Adipose tissue (tissue), 3 donors: ENCODE data around the gene UBE2V1. TPM values are rescaled to one million over a fixed set of nuclear protein-coding genes. Genes with fewer than 3 reads are reported as not detected.
"Not testable (repeated sequence)": the region's sequence is repeated elsewhere in the genome, so short reads cannot be mapped to it uniquely, and the experiment has no call there.

ENCODE experiments used
- H3K27ac ChIP-seq: one replicate; pipeline ENCODE4 v1.5.1; 2013; ENCODE audit warnings: low read depth, low read length
- WGBS, 3 donors: extraction: QIAGEN DNeasy Blood & Tissue Kit; methylation state at CpG; one replicate each; pipeline ENCODE4 v1.1.7; 2013; 5-methylcytosine and 5-hydroxymethylcytosine counted together
- polyA plus RNA-seq, 3 donors: library from polyadenylated mRNA; stranded (reverse); fragments of 200-250 nt; gene quantifications; one replicate each; pipeline ENCODE4 v1.2.3, GENCODE V29; 2013
- donor health status: healthy with polysubstance abuse.
- donor health status: Bipolar disorder and iron deficiency.
- donor health status: healthy.

The UBE2V1 gene
- polyA plus RNA-seq, 3 donors = 45.8 to 85.7 (median 66.3) TPM

GRCh38 chr20:50102551-50102950, 10.4 kb downstream of the UBE2V1 start:
- 95 to 96% (median 96%) methylated on average over 14 of the region's 14 CpGs for WGBS, 3 donors
- H3K27ac ChIP-seq = not testable (repeated sequence)

DNA sequence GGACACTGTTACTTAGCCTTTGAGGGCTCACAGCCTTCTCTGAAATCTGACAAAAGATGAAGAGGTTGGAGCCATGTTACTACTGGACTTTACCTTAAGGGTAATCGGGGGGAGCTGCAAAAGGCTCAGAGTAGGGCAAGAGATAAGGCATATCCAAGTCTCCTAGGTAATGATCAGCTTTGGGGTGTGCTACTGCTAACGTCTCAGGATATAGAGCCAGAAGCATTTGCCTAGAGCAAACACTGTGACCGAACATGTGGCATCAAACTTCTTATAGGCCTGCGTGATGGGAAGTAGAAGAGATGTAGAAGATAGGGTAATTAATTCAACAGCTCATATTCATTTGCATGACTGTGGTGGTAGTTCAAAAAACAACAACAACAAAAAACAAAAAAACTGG, 11.1 kb downstream of the UBE2V1 start:
- H3K27ac ChIP-seq = no peak overlapping the region
- 22 to 71% (median 67%) methylated on average over 4 of the region's 4 CpGs for WGBS, 3 donors

DNA sequence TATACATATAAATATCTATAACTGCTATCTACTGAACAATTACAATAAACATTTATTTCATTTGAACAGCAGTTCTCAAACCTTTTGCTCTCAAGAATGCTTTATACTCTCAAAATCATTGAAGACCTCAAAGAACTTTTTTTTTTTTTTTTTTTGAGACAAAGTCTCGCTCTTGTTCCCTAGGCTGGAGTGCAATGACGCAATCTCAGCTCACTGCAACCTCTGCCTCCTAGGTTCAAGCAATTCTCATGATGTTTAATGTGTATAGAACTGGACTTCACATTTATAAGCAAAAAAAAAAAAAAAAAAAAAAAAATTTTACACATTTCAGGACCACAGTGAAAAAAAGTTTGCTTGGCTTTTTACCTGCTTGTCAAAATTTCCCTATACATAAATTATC, 11.7 kb downstream of the UBE2V1 start:
- H3K27ac ChIP-seq = no peak overlapping the region
- WGBS, 3 donors = 47 to 71% (median 64%) methylated on average over 2 of the region's 2 CpGs

DNA sequence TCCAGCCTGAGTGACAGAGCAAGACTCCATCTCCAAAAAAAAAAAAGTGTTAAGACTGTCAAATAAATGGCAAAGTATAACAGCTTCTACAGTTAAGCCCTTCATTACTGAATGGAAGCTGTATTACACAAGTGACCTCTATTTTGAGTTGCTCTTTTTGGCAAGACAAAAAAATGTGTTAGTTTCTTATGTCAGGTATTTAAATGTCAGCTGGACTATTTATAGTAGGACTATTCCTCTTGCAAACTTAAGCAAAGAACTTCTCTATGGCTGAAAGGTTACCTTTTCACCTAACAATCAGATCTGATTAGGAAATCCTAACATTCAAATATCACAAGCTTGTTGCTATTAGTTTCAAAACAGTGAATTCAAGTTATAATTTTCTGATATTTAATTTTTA, 12.4 kb downstream of the UBE2V1 start:
- no peak overlapping the region for H3K27ac ChIP-seq

- 93 to 95% (median 94%) methylated on average over 5 of the region's 5 CpGs for WGBS, 3 donors
- H3K27ac ChIP-seq = no peak overlapping the region
Observed at GRCh38 chr20:50099565-50099991, 13.4 kb downstream of the UBE2V1 start.

GRCh38 chr20:50099113-50099512, 13.8 kb downstream of the UBE2V1 start:
- no peak overlapping the region for H3K27ac ChIP-seq
- 41 to 83% (median 77%) methylated on average over 1 of the region's 1 CpG for WGBS, 3 donors

DNA sequence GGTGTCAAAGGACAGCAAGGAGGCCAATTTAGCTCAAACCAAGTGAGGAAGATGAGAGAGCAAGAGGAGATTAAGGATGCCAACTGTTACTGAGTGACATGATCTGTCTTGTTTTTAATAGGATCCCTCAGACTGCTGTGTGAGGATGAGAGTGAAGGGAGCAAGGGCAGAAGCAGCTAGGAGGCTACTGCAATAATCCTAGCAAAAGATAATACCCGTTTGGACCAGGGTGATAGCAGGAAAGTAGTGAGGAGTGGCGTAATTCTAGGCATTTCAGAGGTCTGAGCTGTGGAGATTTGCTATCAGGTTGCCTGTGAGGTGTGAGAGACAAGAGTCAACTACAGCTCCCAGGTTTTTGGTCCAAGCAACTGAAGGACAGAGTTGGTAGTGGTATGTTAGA, 14.7 kb downstream of the UBE2V1 start:
- no peak overlapping the region for H3K27ac ChIP-seq

GRCh38 chr20:50097843-50098242, 15.1 kb downstream of the UBE2V1 start:
- H3K27ac ChIP-seq = no peak overlapping the region
- WGBS, 3 donors = 92 to 94% (median 93%) methylated on average over 4 of the region's 4 CpGs

More for the DNA sequence above, 14.7 kb downstream of the UBE2V1 start:
- 46 to 82% (median 78%) methylated on average over 2 of the region's 2 CpGs for WGBS, 3 donors

DNA sequence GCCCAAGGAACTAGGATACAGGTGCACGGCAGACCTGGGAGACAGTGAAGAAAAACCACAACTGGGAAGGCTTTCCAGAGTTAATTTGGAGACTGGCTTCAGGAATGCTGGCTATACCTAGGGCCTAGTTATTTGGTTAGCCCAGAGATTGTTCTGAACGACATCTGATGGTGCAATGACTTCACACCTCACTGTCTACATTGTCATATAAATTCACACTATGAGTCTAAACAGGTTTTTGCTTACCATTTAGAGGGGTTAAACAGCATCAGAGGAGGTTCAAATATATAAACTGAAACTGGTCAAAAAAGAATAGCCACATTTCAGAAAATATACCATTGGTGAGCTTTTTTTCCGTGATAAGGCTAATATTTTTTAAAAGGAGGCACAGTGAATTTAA, 16.7 kb downstream of the UBE2V1 start:
- no peak overlapping the region for H3K27ac ChIP-seq
- WGBS, 3 donors = 83 to 95% (median 86%) methylated on average over 3 of the region's 3 CpGs

DNA sequence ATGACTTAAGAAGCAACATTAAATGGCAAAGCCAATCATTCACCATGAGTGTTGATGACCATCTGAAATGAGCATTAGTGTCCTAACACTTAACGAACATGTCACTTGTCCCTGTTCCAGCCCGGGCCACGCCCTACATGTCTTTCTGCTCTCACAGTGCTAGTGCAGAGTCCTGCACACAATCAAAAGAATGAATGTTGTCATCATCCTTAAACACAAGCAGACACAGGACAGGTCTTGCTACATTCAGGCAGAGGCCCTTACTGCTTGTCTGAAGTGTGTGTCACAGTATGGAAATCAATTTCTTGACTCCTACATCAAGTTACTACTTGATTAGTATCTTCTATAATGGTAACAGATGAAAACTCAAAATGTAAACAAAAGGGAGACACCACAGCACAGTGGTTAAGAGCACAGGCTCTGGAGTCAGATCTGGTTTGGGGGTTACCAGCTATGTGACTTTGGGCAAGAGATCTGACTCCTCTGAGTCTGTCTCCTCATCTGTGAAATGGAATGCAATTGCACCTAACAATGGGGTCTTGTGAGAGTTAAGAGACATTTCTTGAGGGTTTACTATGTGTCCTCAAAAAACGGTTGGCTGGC, 17.4 kb downstream of the UBE2V1 start:
- H3K27ac ChIP-seq = no peak overlapping the region
- WGBS, 3 donors = 76 to 81% (median 77%) methylated on average over 4 of the region's 4 CpGs

- WGBS, 3 donors = 88 to 92% (median 90%) methylated on average over 4 of the region's 4 CpGs
- no peak overlapping the region for H3K27ac ChIP-seq
Observed at GRCh38 chr20:50094522-50094921, 18.4 kb downstream of the UBE2V1 start.

- 82 to 84% (median 83%) methylated on average over 2 of the region's 2 CpGs for WGBS, 3 donors
- H3K27ac ChIP-seq = no peak overlapping the region
Observed at GRCh38 chr20:50093240-50093639, 19.7 kb downstream of the UBE2V1 start.

DNA sequence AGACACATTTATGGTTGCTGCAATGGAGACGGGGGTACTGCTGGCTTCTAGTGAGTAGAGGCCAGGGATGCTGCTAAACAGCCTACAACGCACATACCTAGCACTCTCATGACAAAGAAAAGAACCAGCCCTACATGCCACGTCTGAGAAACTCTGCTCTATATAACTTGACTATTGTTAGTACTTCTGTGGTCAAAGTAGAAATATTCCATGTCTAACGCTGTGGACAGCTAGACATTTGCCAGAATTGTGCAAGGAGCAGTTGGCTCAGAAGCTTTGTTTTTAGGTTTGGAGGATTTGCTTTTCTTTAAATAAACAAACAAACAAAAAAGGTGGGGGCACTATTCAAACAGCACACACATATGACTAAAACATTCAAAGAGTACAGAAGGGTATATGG, 20.5 kb downstream of the UBE2V1 start:
- H3K27ac ChIP-seq = no peak overlapping the region
- 71 to 85% (median 78%) methylated on average over 4 of the region's 4 CpGs for WGBS, 3 donors

DNA sequence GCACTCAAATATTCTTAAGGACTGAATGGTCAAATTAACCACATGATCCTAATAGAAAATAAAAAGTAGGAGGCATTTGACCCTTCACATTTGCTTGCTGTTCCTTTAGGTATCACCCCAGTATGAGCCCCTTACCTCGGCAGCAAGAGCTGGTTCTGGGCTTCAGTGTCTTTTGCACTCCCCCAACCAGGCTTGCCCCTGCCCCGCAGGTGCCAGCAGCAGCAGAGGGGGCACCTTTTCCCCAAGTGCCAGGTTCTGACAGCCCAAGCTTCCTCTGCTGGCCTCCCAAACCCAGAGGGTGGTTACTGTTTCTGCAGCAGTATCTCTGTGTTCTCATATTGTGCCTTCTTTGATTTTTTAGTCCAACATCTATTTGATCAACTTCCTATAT, 23.2 kb downstream of the UBE2V1 start:
- 86 to 91% (median 89%) methylated on average over 2 of the region's 2 CpGs for WGBS, 3 donors
- no peak overlapping the region for H3K27ac ChIP-seq

GRCh38 chr20:50089140-50089786, 23.7 kb downstream of the UBE2V1 start:
- 84 to 88% (median 88%) methylated on average over 5 of the region's 5 CpGs for WGBS, 3 donors

GRCh38 chr20:50088022-50088421, 24.9 kb downstream of the UBE2V1 start:
- no peak overlapping the region for H3K27ac ChIP-seq
- 40 to 77% (median 73%) methylated on average over 2 of the region's 2 CpGs for WGBS, 3 donors

More at GRCh38 chr20:50089140-50089786, 23.7 kb downstream of the UBE2V1 start:
- no peak overlapping the region for H3K27ac ChIP-seq

DNA sequence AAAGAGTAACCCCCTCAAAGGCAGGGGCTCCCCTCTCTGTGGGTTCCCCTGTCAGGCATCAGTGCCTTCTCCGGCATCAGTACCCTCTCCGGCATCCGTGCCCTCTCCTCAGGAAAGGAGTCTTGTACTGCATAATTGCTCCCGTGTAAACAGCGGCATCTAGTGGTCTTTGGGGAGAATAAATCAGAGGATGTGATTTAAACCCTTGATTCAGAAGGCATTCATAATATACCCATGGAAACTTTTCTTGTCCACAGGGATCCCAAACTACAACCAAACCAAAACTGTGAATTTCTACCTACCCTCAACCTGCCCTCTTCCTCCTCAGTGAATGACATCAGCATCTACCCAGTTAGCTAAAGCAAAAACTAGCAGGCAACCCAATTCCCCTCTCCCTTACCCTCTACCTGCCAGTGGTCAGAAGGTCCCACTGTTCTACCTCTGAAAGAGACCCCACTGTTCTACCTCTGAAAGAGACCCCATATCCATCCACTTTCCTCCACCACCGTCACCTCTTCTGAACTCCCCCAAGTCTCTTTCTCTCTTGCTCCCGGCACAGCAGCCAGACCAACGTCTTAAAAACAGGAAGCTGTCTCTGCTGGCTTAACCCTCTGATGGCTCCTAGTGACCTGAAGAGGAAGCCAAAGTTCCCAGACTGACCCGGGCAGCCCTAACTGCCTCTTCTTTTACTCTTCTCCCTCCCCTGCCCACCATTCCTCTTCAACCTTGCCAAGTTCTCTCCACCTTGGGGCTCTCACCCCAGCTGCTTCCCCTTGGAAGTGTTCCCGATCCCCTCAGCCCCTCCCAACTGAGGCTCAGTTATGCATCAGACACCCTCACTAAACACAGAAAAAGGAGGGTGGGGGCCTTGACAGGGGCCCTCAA, 27.2 kb downstream of the UBE2V1 start:
- 1 to 13% (median 2%) methylated on average over 10 of the region's 10 CpGs for WGBS, 3 donors
- H3K27ac ChIP-seq = no peak overlapping the region

- H3K27ac ChIP-seq = no peak overlapping the region
Observed at GRCh38 chr20:50085146-50085480, 27.8 kb downstream of the UBE2V1 start.

DNA sequence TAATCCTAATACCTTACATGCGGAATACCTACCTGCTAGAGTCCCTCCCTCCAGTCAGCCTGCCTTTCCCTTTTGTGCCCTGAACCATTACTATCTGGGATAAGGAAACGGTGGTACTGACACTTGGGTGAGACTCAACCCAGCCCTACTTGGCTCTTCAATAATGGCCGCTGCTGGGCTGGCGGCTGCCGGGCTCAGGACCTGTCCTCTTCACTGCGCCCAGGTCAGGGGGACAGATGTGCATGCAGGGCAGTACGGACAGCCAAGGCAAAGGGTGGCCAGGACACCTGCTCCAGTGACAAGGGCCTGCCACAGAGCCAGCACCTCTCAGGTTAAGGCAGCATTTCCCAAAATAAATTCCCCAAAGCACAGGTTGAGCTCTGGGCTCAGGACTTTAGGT, 29.9 kb downstream of the UBE2V1 start:
- 93% methylated on average over 7 of the region's 7 CpGs for WGBS, 3 donors
- H3K27ac ChIP-seq = no peak overlapping the region

More at GRCh38 chr20:50085146-50085480, 27.8 kb downstream of the UBE2V1 start:
- 75 to 80% (median 78%) methylated on average over 5 of the region's 5 CpGs for WGBS, 3 donors
